HEK293T (cell line): ENCODE data around the gene DACH1.

Source experiments
- CTCF ChIA-PET: fragments of 350-600 bp; formaldehyde crosslinking; extraction: SDS; loops from one replicate; lab custom pipeline; 2021; ENCODE audit warnings: antibody characterized with exemption, inconsistent platforms; lab: Yijun Ruan, JAX
- POLR2A ChIA-PET: fragments of 350-600 bp; formaldehyde crosslinking; extraction: SDS; loops from one replicate; lab custom pipeline; 2020; ENCODE audit warnings: antibody characterized with exemption, inconsistent platforms; lab: Yijun Ruan, JAX
- DNase-seq: peaks from one replicate; pipeline ENCODE4 v3.0.0; 2012; ENCODE audit warnings: mixed read lengths; ENCODE audit errors: extremely low spot score
- ARNT ChIP-seq: fragments of 450-650 bp; IDR thresholded peaks from 2 replicates; pipeline ENCODE4 v1.6.1; 2017; ENCODE audit warnings: mild to moderate bottlenecking
- BHLHE40 ChIP-seq: fragments of 450-650 bp; IDR thresholded peaks from 2 replicates; pipeline ENCODE4 v1.6.1; 2016; ENCODE audit warnings: mild to moderate bottlenecking, moderate library complexity, borderline replicate concordance
- CTBP1 ChIP-seq: fragments of 450-650 bp; IDR thresholded peaks from 2 replicates; pipeline ENCODE4 v1.6.1; 2016; ENCODE audit warnings: borderline replicate concordance
- ELF4 ChIP-seq: fragments of 450-650 bp; IDR thresholded peaks from 2 replicates; pipeline ENCODE4 v1.6.1; 2017; ENCODE audit warnings: antibody characterized with exemption
- FOXA1 ChIP-seq: fragments of 450-650 bp; IDR thresholded peaks from 2 replicates; pipeline ENCODE4 v1.6.1; 2016; ENCODE audit warnings: mild to moderate bottlenecking
- FOXK2 ChIP-seq: fragments of 450-650 bp; IDR thresholded peaks from 2 replicates; pipeline ENCODE4 v1.6.1; 2016; ENCODE audit warnings: mild to moderate bottlenecking
- FOXM1 ChIP-seq: fragments of 450-650 bp; IDR thresholded peaks from 2 replicates; pipeline ENCODE4 v1.6.1; 2017; ENCODE audit warnings: mild to moderate bottlenecking, borderline replicate concordance
- HDGF ChIP-seq: fragments of 450-650 bp; IDR thresholded peaks from 2 replicates; pipeline ENCODE4 v1.6.1; 2017; ENCODE audit warnings: antibody characterized with exemption, borderline replicate concordance
- L3MBTL2 ChIP-seq: fragments of 450-650 bp; conservative IDR thresholded peaks from 2 replicates; pipeline ENCODE4 v1.6.1; 2016; ENCODE audit warnings: mild to moderate bottlenecking
- LEF1 ChIP-seq: fragments of 450-650 bp; IDR thresholded peaks from 2 replicates; pipeline ENCODE4 v1.6.1; 2017; ENCODE audit warnings: mild to moderate bottlenecking, borderline replicate concordance
- NFRKB ChIP-seq: fragments of 450-650 bp; IDR thresholded peaks from 2 replicates; pipeline ENCODE4 v1.6.1; 2016; ENCODE audit warnings: mild to moderate bottlenecking, moderate library complexity
- PKNOX1 ChIP-seq: fragments of 450-650 bp; IDR thresholded peaks from 2 replicates; pipeline ENCODE4 v1.6.1; 2016
- SP1 ChIP-seq: fragments of 450-650 bp; IDR thresholded peaks from 2 replicates; pipeline ENCODE4 v1.6.1; 2017
- SUZ12 ChIP-seq: fragments of 450-650 bp; IDR thresholded peaks from 2 replicates; pipeline ENCODE4 v1.6.1; 2016; ENCODE audit warnings: mild to moderate bottlenecking
- TARDBP ChIP-seq: fragments of 450-650 bp; IDR thresholded peaks from 2 replicates; pipeline ENCODE4 v1.6.1; 2016
- ZNF384 ChIP-seq: fragments of 450-650 bp; IDR thresholded peaks from 2 replicates; pipeline ENCODE4 v1.6.1; 2016

Gene DACH1

GRCh38 chr13:71718931-71719330, 148.1 kb downstream of the DACH1 start:
- TF ChIP-seq BHLHE40 (no peak), TARDBP (no peak), LEF1 (no peak), CTBP1 (no peak), PKNOX1 (no peak), L3MBTL2 (no peak), ELF4 (no peak), NFRKB (no peak), FOXA1 (no peak), SUZ12 (no peak), ZNF384 (no peak), ARNT (no peak), FOXK2 (no peak), HDGF (no peak), FOXM1 (no peak), SP1 (no peak)
- POLR2A ChIA-PET = interaction anchor here (0.8 to 1.2 kb wide), 2 partner anchors 10 to 146 kb away, joined by 3 read pairs; no protein-coding TSS in a partner anchor
- CTCF ChIA-PET = interaction anchor here (0.6 kb wide), 1 partner anchor 821 kb away, joined by 3 read pairs; no protein-coding TSS in a partner anchor
- no peak for DNase-seq

- no peak for DNase-seq
- TF ChIP-seq TARDBP = no peak
- peak; percentile 72; the same call in 1 of the 2 replicates for TF ChIP-seq PKNOX1
- TF ChIP-seq ARNT = no peak
- CTCF ChIA-PET = no interaction called here
- POLR2A ChIA-PET = interaction anchor here (0.7 to 0.8 kb wide), 2 partner anchors 11 to 150 kb away, joined by 3 to 4 read pairs; no protein-coding TSS in a partner anchor
Observed at GRCh38 chr13:71714802-71715375, 152.1 kb downstream of the DACH1 start.

- TF ChIP-seq SP1 = no peak
- no peak for TF ChIP-seq L3MBTL2
- TF ChIP-seq CTBP1 = no peak
- no peak for TF ChIP-seq NFRKB
- no peak for TF ChIP-seq BHLHE40
- TF ChIP-seq PKNOX1 = no peak
- TF ChIP-seq FOXM1 = no peak
- TF ChIP-seq HDGF = no peak
- peak; percentile 49; the same call in 1 of the 2 replicates for TF ChIP-seq FOXK2
- TF ChIP-seq ELF4 = no peak
- TF ChIP-seq LEF1 = no peak
- no peak for TF ChIP-seq FOXA1
- TF ChIP-seq SUZ12 = no peak
- TF ChIP-seq ARNT = no peak
- TF ChIP-seq ZNF384 = peak; percentile 99
- TF ChIP-seq TARDBP = no peak
- DNase-seq = peak; percentile 83
- CTCF ChIA-PET = no interaction called here
- POLR2A ChIA-PET = interaction anchor here (1.7 kb wide), 1 partner anchor 154 kb away, joined by 5 read pairs; the partner anchor contains the start of gene DACH1
Observed at GRCh38 chr13:71712988-71713653, 153.9 kb downstream of the DACH1 start.

GRCh38 chr13:71704656-71705055, 162.3 kb downstream of the DACH1 start:
- POLR2A ChIA-PET = no interaction called here
- CTCF ChIA-PET = no interaction called here
- TF ChIP-seq ARNT (no peak), L3MBTL2 (no peak), TARDBP (no peak), FOXM1 (no peak), ZNF384 (no peak), BHLHE40 (no peak), FOXA1 (no peak), LEF1 (no peak), CTBP1 (no peak)
- DNase-seq = no peak

- CTCF ChIA-PET = interaction anchor here (0.6 kb wide), 1 partner anchor 401 kb away, joined by 3 read pairs; no protein-coding TSS in a partner anchor
- no peak for DNase-seq
- no peak for TF ChIP-seq ZNF384
- no peak for TF ChIP-seq SP1
- no peak for TF ChIP-seq PKNOX1
- no peak for TF ChIP-seq SUZ12
- no peak for TF ChIP-seq LEF1
- TF ChIP-seq HDGF = no peak
- no peak for TF ChIP-seq L3MBTL2
- TF ChIP-seq TARDBP = no peak
- no peak for TF ChIP-seq FOXA1
- TF ChIP-seq FOXM1 = no peak
- TF ChIP-seq CTBP1 = no peak
- TF ChIP-seq NFRKB = no peak
- POLR2A ChIA-PET = interaction anchor here (1.0 kb wide), 1 partner anchor 162 kb away, joined by 4 read pairs; no protein-coding TSS in a partner anchor
Observed at GRCh38 chr13:71703138-71703537, 163.9 kb downstream of the DACH1 start.
